Activated T-cell treated with anti-CD3 and anti-CD28 coated beads for 24 hours (primary cell): ENCODE measurements around the gene CELSR3.

Experiments
- DNase-seq: peaks from one replicate; pipeline ENCODE4 v3.0.0-alpha.2; 2020; ENCODE audit warnings: low read depth

Gene CELSR3, protein sequence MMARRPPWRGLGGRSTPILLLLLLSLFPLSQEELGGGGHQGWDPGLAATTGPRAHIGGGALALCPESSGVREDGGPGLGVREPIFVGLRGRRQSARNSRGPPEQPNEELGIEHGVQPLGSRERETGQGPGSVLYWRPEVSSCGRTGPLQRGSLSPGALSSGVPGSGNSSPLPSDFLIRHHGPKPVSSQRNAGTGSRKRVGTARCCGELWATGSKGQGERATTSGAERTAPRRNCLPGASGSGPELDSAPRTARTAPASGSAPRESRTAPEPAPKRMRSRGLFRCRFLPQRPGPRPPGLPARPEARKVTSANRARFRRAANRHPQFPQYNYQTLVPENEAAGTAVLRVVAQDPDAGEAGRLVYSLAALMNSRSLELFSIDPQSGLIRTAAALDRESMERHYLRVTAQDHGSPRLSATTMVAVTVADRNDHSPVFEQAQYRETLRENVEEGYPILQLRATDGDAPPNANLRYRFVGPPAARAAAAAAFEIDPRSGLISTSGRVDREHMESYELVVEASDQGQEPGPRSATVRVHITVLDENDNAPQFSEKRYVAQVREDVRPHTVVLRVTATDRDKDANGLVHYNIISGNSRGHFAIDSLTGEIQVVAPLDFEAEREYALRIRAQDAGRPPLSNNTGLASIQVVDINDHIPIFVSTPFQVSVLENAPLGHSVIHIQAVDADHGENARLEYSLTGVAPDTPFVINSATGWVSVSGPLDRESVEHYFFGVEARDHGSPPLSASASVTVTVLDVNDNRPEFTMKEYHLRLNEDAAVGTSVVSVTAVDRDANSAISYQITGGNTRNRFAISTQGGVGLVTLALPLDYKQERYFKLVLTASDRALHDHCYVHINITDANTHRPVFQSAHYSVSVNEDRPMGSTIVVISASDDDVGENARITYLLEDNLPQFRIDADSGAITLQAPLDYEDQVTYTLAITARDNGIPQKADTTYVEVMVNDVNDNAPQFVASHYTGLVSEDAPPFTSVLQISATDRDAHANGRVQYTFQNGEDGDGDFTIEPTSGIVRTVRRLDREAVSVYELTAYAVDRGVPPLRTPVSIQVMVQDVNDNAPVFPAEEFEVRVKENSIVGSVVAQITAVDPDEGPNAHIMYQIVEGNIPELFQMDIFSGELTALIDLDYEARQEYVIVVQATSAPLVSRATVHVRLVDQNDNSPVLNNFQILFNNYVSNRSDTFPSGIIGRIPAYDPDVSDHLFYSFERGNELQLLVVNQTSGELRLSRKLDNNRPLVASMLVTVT (N-terminal part only)

DNA sequence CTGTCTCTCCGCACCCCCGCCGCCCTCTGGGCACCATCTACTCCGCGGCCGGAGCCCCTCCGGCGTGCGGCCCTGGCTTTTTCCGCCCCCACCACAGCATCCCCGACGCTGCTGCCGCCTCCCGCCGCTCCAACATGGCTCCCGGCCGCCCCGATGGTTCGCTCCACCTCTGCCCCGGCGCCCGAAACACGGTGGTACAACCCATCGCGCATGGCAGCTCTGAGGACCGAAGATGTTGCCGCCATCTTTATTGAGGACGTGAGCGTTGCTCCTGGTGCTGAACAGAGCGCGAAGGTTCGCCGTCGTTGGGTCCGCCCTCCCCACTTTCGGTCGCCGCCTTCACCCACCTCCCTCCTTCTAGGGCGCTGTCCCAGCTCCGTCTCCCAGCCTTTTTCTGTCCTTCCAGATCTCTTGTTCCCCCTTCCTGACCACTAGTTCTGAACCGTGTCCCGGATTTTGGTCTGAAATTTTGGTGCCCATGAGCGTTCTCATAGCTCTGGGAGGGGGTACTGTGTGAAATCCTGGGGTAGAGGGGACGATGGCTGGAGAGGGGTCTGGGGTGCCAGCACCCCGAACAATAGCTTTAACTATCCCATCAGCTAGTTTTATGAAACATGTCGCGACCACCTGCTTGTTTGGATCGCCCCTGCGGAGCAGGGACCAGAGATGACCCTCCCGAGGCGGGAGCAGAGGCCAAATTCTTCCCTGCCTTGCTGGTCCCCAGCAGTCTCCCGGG, at the start of gene CELSR3:
Gene CELSR3, minus strand, starts transcription at position 134 of the 736 bp plus-strand sequence. CDS start 252 bp downstream, outside the sequence.
- DNase-seq = peak; percentile 37

DNA sequence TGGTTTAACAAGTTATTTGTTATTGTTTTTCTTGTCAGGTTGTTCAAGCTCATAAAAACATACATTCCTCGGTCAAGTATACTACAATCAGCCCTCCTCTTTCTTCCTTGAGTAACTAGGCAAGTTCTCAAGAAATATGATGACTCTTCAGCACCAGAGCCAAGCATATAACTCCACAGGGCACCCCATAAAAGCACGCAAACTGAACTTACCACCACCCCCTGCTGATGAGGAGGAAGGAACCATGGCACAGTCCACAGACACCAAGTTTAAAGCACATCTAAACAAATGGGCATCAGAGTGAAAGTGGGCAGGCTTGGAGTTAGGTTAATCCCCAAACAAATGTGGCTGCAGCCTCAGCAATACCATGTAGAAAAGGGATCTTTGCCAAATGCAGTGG, 49.0 kb upstream of the CELSR3 start:
- no peak for DNase-seq

DNA sequence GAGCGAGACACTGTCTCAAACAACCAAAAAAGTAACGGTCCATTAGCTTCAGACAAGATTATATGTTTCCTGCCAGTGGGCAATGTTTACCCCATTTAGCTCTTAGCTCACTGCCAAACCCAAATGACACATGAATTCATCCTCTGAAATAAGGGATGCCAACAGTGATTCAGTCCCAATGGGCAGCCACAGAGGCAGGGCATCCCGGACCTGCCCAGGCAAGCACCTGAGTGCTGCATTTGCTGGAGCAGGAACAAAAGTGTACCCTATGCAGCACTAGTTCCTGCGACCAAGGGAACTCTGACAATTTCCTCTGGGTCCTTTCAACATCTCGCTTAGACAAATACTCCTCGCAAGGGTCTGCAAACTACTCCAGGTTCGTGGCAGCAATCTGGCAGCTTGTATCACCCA, 46.4 kb upstream of the CELSR3 start:
- DNase-seq = no peak

DNA sequence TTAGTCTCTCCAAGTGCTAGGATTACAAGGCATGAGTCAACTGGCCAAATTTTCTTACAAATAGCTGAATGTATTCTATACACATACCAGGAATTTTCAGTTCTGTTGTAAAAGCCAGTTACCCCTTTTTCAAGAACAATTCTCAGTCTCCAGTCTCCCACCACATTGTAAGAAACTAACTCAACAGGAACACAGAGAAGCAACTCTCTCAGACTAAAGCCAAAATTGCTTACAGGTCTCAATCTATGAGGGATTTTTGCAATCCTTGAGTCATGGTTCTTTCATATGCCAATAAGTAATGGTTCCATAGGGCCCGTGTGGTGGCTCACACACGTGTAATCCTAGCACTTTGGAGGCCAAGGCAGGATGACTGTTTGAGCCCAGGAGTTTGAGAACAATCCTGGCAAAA, 45.8 kb upstream of the CELSR3 start:
- DNase-seq = no peak

DNA sequence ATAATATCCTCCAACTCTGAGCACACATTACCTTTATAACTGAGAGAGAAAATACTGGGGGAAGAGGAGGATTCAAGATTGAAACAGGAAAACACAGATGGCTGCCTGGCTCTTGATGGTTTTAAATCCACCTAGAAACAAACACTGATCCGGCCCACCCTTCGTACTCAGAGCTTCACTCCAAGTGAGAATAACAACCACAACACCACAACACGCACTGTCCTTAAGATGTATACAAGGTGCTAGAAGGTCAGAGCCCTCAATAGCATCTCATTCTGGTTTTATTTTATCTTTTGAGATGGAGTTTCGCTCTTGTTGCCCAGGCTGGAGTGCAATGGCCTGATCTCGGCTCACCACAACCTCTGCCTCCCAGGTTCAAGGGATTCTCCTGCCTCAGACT, 44.5 kb upstream of the CELSR3 start:
- DNase-seq = no peak

DNA sequence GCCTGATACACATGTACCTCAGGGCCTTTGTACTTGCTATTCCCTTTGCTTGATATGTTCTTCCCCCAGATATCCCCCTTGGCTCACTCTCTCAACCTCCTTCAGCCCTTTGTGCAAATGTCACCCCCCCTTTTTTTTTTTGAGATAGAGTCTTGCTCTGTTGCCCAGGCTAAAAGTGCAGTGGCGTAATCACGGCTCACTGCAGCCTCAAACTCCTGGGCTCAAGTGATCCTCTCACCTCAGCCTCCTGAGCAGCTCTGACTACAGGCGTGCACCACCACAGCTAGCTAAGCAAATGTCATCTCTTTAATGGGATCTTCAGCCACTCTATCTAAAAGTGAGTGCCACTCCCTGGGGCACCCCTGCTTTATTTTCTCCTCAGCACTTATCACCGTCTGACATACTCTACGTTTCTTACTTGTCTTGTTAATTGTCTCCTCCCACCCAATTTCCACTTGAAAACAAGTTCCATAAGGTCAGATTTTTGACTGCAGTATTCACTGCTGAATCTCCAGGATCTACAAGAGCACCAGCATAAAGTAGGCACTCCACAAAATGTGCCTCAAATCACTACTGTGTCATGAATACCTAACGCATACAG, 39.7 kb upstream of the CELSR3 start:
- no peak for DNase-seq

DNA sequence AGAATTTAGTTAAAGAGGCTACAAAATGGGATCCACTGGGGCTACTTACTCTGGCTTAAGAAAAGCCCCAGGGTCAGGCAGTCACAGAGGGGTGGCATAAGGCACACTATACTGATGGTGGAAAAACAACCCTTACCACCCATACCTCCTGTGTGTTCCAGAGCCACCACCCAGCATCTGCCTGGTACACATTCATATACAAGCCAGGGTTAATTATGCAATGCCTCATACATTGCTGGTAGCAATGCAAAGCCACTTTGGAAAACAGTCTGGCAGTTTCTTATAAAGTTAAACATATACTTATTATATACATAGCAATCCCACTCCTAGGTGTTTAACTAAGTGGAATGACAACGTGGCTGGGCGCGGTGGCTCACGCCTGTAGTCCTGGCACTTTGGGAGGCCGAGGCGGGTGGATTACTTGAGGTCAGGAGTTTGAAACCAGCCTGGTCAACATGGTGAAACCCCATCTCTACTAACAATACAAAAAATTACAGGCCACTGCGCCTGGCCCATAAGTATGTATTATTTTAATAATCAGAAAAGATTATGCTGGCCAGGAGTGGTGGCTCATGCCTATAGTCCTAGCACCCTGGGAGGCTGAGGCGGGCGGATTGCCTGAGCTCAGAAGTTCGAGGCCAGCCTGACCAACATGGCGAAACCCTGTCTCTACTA, 38.2 kb upstream of the CELSR3 start:
- DNase-seq = no peak

DNA sequence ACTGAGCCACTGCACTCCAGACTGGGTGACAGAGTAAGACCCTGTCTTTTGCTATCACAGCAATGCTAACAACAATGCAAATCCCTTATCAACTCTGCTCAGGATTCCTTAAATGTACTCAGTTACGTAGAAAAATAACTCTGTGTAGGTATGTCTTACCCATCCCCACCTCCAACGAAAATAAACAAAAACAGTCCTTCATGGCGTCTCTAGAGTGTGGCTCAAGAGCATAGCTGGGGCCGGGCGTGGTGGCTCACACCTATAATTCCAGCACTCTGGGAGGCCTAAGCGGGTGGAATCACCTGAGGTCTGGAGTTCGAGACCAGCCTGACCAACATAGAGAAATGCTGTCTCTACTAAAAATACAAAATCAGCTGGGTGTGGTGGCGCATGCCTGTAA, 36.2 kb upstream of the CELSR3 start:
- DNase-seq = no peak

DNA sequence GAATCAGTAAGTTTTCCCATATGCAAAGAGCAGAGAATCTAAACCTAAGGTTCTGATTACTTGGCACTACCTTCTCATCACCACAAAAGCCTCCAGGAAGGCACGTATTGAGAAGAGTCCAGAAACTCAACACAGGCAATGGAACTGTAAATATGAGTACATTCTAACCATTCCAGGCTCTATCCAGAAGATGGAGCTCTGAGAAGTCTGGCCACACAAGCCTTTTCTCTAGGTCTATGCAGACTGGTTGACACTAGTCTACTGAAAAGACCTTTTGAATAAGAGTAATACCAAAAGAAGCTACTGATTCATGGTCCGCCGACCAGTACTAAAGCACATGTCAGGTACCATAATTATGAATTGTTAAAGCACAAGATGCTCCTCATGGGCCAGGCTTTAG, 35.3 kb upstream of the CELSR3 start:
- no peak for DNase-seq

DNA sequence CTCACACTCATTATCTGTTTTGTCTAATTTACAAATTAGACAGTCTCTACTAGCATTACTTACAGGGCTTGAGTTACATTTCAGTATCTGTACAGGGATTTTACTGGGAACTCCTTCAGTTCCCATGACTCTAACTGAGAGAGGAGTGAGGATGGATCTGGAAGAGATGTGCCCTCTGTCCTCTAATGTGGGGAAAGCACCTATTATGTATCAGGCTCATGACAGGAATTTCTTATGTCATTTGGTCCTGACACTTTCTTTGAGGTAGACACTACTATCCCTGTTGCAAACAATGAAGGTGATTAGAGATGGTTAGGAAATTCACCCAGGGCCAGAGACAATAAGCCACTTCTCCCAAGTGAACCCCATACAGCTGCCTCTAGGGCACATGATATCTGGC, 33.9 kb upstream of the CELSR3 start:
- no peak for DNase-seq

DNA sequence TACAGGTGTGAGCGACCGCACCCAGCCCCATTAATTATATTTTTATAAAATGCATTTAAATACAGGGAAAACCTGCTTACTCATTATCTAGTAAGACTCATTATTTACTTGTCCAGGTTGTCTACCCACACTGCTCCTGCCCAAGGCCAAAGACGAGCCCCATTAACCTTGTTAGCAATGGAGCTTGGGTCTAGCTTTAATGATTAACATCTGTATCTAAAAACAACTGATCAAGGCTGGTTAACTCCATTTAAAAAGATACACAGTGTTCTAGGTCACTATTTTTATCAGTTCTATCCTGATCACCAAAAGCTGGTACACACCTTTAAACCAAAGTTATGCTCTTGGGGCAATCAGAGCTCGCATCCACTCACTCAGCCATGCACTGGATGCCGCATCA, 33.5 kb upstream of the CELSR3 start:
- DNase-seq = no peak

DNA sequence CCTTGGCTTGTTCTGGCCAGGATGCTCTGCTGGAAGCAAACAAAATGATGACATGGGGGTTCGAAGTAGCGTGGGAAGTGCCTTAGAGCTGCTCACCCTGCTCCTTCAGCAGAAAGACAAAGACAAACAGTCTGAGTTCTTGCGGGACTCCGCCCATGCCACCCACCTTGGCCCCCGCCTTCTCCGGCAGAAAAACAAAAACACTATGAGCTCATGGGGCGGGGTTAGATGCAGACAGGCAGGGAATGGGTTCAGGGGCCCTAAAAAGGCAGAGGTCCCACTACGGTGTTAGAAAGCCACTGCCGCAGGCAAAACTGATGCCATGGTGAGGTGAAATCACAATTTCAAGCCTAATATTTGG, 32.7 kb upstream of the CELSR3 start:
- no peak for DNase-seq

DNA sequence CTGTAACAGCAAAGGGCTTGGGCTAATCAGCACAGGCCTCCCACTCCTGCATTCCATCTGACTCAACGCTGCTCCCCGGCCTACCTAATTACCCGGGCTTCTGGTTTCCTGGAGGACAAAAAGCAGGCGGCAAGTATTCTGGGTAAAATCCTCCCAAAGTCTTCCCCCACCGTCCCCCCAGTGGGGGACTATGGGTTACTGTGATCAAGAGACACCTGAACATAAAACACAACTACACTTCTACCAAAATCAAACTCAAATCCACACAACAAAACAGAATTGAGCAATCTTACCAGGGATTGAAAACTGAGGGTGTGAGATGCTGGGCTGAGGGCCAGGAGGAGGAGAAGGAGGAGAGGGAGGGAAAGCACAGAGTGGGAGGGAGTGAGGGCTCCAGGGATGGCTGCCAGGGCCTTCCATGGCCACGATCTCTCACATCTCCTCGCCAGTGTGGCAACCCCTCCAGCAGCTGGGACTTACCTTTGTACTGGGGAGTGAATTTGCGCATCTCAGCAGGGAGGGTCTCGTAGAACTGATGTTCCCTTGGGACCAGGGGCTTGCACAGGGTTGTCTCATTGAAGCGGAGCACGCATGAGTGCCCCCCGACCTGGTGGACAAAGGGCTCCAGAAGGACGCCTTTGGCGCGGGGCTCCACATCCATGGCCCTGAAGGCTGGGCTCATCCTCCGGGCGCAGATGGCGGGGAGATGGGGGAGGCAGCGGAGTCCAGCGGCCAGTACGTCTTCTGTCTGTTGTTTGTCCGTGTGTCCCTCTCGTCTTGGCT, 32.1 kb upstream of the CELSR3 start:
- no peak for DNase-seq

DNA sequence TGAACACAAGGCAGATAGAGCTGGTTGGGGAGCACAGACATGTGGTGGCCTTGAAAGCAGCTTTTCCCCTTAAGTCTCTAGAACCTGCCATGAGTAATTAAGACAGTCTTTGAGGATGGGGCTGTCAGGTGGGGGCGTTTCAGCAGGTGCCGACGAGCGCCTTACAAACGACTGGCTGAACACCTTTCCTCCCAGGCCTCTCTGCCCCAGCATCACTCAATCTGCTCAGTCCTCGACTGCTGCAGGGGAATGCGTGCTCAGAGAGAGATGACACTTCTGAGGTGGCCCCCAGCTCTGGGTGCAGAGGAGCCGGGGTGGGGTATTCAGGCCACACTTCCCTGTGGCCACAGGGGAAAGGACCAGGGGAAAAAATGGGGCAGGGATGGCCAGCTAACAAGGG, 31.1 kb upstream of the CELSR3 start:
- no peak for DNase-seq

DNA sequence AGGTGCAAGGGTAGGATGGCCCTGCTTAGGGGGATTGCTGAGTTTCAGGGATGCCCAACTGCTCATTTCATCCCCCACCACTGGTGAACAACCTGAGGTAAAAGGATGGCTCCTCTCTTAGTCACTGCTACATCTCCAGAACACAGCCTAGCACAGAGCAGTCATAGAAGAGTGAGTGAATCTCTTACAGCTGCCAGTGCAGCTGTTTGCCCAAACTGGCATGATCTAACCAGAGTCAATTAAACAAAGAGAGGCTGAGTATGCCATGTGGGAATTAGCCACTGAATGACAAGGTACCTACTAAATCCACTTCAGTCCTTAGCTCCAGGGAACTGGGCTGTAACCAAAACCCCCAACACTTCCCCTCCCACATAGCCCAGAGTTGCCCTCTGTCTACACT, 29.9 kb upstream of the CELSR3 start:
- DNase-seq = no peak

DNA sequence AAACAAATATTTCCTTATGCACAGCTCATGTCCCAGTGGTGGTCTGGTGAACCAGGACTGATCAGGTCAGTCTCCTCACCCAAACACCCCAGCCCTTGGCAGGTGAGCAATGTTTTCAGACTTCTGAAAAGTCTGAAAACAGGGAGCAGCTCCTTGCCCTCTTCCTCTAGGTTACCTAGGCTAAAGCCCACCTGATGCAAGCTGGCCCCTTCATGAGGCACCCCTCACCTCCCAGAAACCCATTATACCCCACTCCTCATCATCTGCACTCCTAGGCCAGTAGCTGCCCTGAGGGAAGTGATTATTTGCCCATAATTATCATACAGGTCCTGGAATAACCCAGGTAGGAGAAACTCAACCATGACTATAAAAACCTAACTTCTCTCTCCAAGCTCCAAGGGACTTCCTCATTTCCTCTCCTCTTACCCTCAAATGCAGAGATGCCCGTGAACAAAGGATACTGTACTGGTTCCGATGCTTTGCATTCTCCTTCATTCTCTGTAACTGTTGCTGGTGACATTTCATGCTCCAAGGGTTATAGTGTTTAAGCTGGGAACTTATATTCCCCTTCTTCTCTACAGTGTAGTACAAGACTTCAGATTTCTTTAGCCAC, 28.3 kb upstream of the CELSR3 start:
- DNase-seq = no peak

DNA sequence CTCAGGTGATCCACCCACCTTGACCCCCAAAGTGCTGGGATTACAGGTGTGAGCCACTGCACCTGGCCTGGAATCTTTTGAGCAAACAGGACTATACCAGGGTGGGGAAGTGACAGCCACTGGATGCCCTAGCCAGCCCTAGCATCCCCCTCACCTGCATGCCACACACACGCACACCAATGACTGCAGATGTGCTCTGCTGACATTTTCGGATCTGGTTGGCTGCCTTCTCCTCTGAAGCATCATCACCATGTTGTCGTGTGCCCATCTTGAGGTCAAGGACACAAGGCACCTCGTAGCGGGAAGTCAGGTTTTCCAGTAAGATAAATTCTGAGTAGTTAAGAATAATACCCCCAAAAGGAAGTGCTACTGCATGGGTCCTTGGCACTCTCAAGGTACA, 26.7 kb upstream of the CELSR3 start:
- no peak for DNase-seq

DNA sequence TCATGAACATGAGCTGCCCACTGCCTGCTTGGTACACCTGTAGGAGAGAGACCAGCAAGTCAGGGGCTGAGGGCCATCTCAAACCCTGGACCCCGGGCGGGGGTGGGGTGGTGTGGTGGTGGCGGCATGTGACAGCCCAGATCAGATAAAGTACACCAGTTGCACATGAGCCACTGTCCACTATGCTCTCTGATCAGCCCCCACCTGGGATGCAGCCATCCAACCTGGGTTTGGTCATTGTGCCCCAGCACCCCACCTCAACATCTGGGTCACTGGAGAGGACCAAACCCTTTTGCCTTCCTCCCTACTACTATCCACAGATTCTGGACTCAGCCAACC, 26.0 kb upstream of the CELSR3 start:
- DNase-seq = no peak

DNA sequence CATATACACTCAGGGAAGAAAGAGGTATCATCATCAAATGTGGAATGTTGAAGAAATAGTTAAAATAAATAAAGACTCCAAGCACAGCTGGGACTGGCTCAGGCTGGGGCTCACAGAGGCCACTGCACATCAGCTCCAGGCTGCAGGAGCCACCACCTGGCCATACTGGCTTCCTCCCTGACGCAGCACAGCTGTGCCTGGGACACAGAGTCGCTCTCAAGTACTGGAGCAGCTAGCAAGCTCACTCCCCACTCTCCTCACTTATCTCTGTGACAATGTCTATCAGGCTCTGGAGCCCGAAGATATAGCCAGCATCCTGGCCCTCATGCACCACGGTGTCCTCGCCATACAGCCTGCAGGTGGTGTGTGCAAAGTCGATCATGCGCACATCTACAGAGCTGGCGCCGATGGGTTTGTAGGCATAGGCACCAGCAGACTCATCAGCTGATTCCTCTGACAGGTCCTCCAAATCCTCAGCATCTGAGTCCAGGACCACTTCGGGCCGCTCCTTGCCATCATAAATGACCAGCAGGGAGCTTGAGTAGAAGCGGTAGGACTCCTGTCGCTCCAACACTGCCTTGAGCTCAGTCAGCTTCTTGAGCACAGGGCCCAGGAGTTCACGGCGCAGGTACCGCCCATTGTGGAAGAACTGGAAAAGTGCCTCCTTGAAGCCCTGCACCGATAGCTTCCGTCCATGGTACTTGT, 25.5 kb upstream of the CELSR3 start:
- no peak for DNase-seq
